Measurements from ENCODE around the gene LEF1.

DNA sequence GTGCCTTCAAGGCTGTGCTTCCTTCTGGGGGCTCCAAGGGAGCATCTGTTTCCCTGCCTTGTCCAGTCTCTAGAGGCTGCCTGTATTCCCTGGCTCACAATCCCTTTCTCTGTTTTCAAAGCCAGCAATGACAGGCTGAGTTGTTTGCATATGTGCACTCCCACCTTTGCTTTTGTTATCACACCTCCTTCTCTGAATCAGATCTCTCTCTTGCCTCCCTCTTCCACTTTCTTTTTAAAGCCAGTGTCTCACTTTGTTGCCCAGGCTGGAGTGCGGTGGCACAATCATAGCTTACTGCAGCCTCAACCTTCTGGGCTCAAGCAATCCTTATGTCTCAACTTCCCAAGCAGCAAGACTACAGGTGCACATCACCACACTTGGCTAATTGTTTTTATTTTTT, 37.1 kb upstream of the LEF1 start:
- TF ChIP-seq, protein P1, sequence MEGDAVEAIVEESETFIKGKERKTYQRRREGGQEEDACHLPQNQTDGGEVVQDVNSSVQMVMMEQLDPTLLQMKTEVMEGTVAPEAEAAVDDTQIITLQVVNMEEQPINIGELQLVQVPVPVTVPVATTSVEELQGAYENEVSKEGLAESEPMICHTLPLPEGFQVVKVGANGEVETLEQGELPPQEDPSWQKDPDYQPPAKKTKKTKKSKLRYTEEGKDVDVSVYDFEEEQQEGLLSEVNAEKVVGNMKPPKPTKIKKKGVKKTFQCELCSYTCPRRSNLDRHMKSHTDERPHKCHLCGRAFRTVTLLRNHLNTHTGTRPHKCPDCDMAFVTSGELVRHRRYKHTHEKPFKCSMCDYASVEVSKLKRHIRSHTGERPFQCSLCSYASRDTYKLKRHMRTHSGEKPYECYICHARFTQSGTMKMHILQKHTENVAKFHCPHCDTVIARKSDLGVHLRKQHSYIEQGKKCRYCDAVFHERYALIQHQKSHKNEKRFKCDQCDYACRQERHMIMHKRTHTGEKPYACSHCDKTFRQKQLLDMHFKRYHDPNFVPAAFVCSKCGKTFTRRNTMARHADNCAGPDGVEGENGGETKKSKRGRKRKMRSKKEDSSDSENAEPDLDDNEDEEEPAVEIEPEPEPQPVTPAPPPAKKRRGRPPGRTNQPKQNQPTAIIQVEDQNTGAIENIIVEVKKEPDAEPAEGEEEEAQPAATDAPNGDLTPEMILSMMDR (conservative IDR thresholded peaks at IDR 0.05 in 1 of 2, IDR thresholded peaks at IDR 0.05 in 1 of 2; ENCODE audit: low read depth in 1 of 2, low read length in 2 of 2) = no peak
- TF ChIP-seq EZH2 (IDR thresholded peaks at IDR 0.05; ENCODE audit: low read length, missing control alignments) = no peak
